Dermis microvascular lymphatic vessel endothelial cell (primary cell): ENCODE measurements around the gene AGTRAP. TPM values are rescaled to one million over a fixed set of nuclear protein-coding genes. Genes with fewer than 3 reads are reported as not detected.

Experiments used
- DNase-seq, 2 donors: peaks; one replicate each; pipeline versions ENCODE4 v3.0.0 to v3.0.0-alpha.2; 2010; ENCODE audit warnings: low read depth in 2 of 2
- total RNA-seq: library from RNA; depleted of rRNA; stranded (reverse); fragments of >200 nt; gene quantifications from 2 replicates; pipeline ENCODE4 v1.2.1, GENCODE V29; 2014

The AGTRAP gene
- 34.0 and 46.8 TPM in 2 replicates for total RNA-seq

GRCh38 chr1:11735854-11736745 is at the start of gene AGTRAP:
AGTRAP (plus strand) TSS chr1:11736136; CDS start chr1:11736209, 73 bp downstream.
- peak; percentile 74 to 90 for DNase-seq

- DNase-seq = no peak
Measured at GRCh38 chr1:11688506-11688905, 47.4 kb upstream of the AGTRAP start.

GRCh38 chr1:11690397-11691301 is 45.3 kb upstream of the AGTRAP start:
- no peak for DNase-seq

GRCh38 chr1:11691302-11691914 is 44.5 kb upstream of the AGTRAP start, which contains the start of gene DRAXIN:
DRAXIN (plus strand) TSS chr1:11691710; CDS start chr1:11706259, 14,549 bp downstream.
- DNase-seq = peak in 1 of 2 donors; percentile 19

- no peak for DNase-seq
Measured at GRCh38 chr1:11691928-11692711, 43.8 kb upstream of the AGTRAP start.

GRCh38 chr1:11693024-11693590 is 42.8 kb upstream of the AGTRAP start:
- DNase-seq = peak in 1 of 2 donors; percentile 85

- no peak for DNase-seq
Measured at GRCh38 chr1:11693917-11694316, 42.0 kb upstream of the AGTRAP start.

GRCh38 chr1:11695861-11696260 is 40.1 kb upstream of the AGTRAP start:
- no peak for DNase-seq

- no peak for DNase-seq
Measured at GRCh38 chr1:11697188-11697892, 38.6 kb upstream of the AGTRAP start.

GRCh38 chr1:11697893-11698210 is 38.1 kb upstream of the AGTRAP start:
- DNase-seq = no peak

- DNase-seq = no peak
Measured at GRCh38 chr1:11700601-11701467, 35.1 kb upstream of the AGTRAP start.

GRCh38 chr1:11701551-11701961 is 34.4 kb upstream of the AGTRAP start:
- DNase-seq = no peak

GRCh38 chr1:11701981-11702803 is 33.7 kb upstream of the AGTRAP start:
- no peak for DNase-seq

GRCh38 chr1:11703357-11704193 is 32.4 kb upstream of the AGTRAP start:
- no peak for DNase-seq

GRCh38 chr1:11704194-11704529 is 31.8 kb upstream of the AGTRAP start:
- no peak for DNase-seq

- DNase-seq = no peak
Measured at GRCh38 chr1:11704691-11705475, 31.1 kb upstream of the AGTRAP start.

GRCh38 chr1:11705596-11705995 is 30.3 kb upstream of the AGTRAP start:
- DNase-seq = no peak
